Measurements from ENCODE around the gene RYR2.

GRCh38 chr1:237045278-237046016, 3.5 kb downstream of the RYR2 start:
- no peak for TF ChIP-seq CTCF (IDR thresholded peaks at IDR 0.05)
- TF ChIP-seq EZH2 (IDR thresholded peaks at IDR 0.05; ENCODE audit: borderline replicate concordance, insufficient read depth, low read depth, low read length, poor library complexity, severe bottlenecking), result no peak
